PC-9 (cell line): ENCODE data around the gene KCNQ1OT1.
"Not testable (repeated sequence)": the region's sequence is repeated elsewhere in the genome, so short reads cannot be mapped to it uniquely, and the experiment has no call there.

Source experiments
- CTCF ChIP-seq: fragments of 200-600 bp; sonication (generic); conservative IDR thresholded peaks from 2 replicates; pipeline ENCODE4 v1.6.1; 2017; ENCODE audit warnings: mixed run types, antibody characterized with exemption, mild to moderate bottlenecking, moderate library complexity
- EZH2 ChIP-seq: fragments of 200-600 bp; sonication (generic); IDR thresholded peaks from 2 replicates; pipeline ENCODE4 v1.8.0; 2017; ENCODE audit warnings: antibody characterized with exemption, low read depth

GRCh38 chr11:2639763-2640162, 60.0 kb downstream of the KCNQ1OT1 start:
- not testable (repeated sequence) for TF ChIP-seq CTCF, EZH2
